IMR-90 (cell line): ENCODE data around the gene SPAG16.

Source experiments
- BHLHE40 ChIP-seq: fragments of 150-350 bp; IDR thresholded peaks from 2 replicates; pipeline ENCODE4 v1.6.1; 2016; ENCODE audit warnings: mild to moderate bottlenecking, low read depth, low read length
- CEBPB ChIP-seq: IDR thresholded peaks from 2 replicates; pipeline ENCODE4 v1.6.1; 2012; ENCODE audit warnings: low read depth, low read length, improper control_type of control experiment
- MAFK ChIP-seq: IDR thresholded peaks from 2 replicates; pipeline ENCODE4 v1.6.1; 2012; ENCODE audit warnings: low read depth, low read length, improper control_type of control experiment
- MAZ ChIP-seq: IDR thresholded peaks from 2 replicates; pipeline ENCODE4 v1.6.1; 2012; ENCODE audit warnings: low read depth, mild to moderate bottlenecking, low read length, improper control_type of control experiment, moderate library complexity, borderline replicate concordance
- MXI1 ChIP-seq: IDR thresholded peaks from 2 replicates; pipeline ENCODE4 v1.6.1; 2012; ENCODE audit warnings: low read depth, mild to moderate bottlenecking, low read length, moderate library complexity, borderline replicate concordance
- POLR2A ChIP-seq: IDR thresholded peaks from 2 replicates; pipeline ENCODE4 v1.6.1; 2012; ENCODE audit warnings: mild to moderate bottlenecking, low read depth, low read length
- RAD21 ChIP-seq: IDR thresholded peaks from 2 replicates; pipeline ENCODE4 v1.6.1; 2012; ENCODE audit warnings: low read length, improper control_type of control experiment
- SMC3 ChIP-seq: fragments of 150-350 bp; IDR thresholded peaks from 2 replicates; pipeline ENCODE4 v1.6.1; 2016; ENCODE audit warnings: low read depth, mild to moderate bottlenecking, antibody characterized with exemption, low read length, moderate library complexity
- TF ChIP-seq, protein P1 (sequence below): conservative IDR thresholded peaks from 2 replicates; pipeline ENCODE4 v1.5.1; 2012; ENCODE audit warnings: mild to moderate bottlenecking, low read depth, low read length, improper control_type of control experiment
- TF ChIP-seq, protein P2 (sequence below): fragments of 150-350 bp; IDR thresholded peaks from 2 replicates; pipeline ENCODE4 v1.6.1; 2016; ENCODE audit warnings: low read depth, mild to moderate bottlenecking, low read length, moderate library complexity, borderline replicate concordance

DNA sequence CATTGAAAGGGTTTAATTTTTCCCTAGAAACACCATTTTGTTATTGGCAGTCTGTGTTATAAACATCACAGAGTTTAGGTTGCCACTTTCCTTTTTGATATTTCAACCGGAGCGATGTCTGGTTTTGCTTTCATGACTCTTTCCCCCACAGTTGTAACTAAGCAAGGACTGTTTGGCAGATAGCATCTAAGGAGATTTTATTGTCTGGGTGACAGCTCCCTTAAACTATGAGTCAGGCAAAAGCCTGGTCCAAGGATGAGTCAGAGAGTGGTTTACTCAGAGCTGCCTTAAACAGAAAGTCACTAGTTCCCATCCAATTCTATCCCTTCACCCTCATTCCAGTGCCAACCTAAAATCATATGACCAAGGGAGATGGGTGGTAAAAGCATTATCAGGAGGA lies 785.0 kb downstream of the SPAG16 start:
- TF ChIP-seq, protein P1, sequence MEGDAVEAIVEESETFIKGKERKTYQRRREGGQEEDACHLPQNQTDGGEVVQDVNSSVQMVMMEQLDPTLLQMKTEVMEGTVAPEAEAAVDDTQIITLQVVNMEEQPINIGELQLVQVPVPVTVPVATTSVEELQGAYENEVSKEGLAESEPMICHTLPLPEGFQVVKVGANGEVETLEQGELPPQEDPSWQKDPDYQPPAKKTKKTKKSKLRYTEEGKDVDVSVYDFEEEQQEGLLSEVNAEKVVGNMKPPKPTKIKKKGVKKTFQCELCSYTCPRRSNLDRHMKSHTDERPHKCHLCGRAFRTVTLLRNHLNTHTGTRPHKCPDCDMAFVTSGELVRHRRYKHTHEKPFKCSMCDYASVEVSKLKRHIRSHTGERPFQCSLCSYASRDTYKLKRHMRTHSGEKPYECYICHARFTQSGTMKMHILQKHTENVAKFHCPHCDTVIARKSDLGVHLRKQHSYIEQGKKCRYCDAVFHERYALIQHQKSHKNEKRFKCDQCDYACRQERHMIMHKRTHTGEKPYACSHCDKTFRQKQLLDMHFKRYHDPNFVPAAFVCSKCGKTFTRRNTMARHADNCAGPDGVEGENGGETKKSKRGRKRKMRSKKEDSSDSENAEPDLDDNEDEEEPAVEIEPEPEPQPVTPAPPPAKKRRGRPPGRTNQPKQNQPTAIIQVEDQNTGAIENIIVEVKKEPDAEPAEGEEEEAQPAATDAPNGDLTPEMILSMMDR, result no peak
- no peak for TF ChIP-seq POLR2A
- no peak for TF ChIP-seq MAFK
- peak; percentile 5; the same call in 1 of the 2 replicates for TF ChIP-seq RAD21
- TF ChIP-seq SMC3, result no peak
- TF ChIP-seq MXI1, result no peak
- no peak for TF ChIP-seq CEBPB
- no peak for TF ChIP-seq MAZ
- TF ChIP-seq, protein P2, sequence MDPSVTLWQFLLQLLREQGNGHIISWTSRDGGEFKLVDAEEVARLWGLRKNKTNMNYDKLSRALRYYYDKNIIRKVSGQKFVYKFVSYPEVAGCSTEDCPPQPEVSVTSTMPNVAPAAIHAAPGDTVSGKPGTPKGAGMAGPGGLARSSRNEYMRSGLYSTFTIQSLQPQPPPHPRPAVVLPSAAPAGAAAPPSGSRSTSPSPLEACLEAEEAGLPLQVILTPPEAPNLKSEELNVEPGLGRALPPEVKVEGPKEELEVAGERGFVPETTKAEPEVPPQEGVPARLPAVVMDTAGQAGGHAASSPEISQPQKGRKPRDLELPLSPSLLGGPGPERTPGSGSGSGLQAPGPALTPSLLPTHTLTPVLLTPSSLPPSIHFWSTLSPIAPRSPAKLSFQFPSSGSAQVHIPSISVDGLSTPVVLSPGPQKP, result no peak
- TF ChIP-seq BHLHE40, result peak; percentile 37; the same call in 1 of the 2 replicates
